ENCODE data around the gene OVCA2.

OVCA2 gene

DNA sequence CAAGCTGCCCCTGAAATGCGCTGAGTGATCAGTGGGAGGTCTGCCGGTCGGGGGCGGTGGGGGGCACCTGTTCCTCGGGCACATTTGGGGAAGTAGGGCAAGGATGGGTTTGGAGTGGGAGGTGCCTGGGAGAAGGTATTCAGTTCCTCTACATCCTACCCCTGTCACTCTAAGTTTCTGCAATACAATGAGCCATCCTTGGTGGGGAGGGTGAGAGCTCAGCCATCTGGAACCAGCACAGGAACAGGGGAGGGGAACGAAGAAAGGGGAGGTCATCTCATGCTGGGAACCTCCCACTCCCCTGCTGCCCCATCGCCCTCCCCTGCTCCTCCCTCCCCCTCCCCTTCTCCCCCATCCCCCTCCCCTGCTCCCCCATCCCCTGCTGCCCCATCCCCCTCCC lies 7.7 kb upstream of the OVCA2 start:
- DNase-seq (ENCODE audit: low spot score) = no peak

- no peak for DNase-seq (ENCODE audit: low spot score)
These were observed 6.8 kb upstream of the OVCA2 start for GRCh38 chr17:2034806-2035540.

DNA sequence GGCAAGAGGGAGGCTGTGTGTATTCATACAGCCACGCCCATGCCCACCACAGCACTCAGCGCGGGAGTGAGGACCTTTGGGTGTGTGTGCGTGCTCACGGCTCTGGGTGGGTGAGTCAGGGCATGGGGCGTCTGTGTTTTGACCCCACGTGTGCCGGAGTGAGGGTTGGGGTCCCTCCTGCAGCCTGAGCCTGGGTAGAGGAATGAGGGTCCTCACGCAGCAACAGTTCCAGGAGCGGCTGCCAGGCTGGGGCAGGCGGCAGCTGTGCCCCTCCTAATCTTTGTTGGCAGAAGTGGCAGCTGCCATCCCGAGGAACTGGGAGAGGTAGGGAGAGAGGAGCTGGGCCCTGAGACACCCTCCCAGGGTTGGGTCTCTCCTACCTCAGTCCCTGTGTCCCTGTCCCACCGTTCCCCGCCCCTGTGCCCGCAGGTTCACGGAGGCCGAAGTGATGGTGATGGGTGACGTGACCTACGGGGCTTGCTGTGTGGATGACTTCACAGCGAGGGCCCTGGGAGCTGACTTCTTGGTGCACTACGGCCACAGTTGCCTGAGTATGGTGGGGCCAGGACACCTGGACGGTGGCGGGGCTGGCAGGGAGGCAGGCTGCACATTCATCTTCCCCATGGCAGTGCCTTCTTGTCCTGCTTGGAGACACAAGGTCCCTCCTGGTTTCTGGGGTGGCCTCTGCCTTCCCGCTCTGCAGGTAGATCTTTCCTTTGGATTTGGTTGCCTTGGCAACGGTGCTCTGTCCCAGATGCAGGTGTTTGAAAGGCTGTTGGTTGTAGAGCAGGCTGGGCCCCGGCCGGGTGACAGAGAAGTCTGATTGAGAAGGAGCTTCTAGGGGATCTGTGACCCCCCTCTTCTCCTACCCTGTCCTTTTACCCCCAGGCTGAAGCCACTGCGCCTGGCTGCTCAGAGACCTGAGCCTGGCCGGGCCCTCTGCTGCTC lies 6.0 kb upstream of the OVCA2 start:
- no peak for DNase-seq (ENCODE audit: low spot score)

DNA sequence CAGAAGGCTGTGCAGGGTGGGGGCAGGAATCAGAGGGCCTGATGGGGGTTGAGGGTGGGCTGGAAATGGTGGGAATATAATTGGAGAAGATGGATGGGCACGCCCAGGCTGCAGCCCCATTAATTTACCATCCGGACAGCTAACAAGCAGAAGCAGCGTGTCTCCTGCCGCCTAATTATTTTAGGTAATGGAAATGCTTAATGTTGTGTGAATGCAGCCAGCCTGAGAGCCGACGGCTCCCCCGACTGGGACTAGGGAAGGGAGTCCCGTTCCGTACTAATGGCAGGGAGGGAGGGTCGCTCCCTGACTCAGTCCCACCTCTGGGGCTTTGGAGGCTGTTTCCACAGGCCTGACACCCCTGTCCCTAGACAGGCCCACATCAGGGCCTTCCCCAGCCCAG lies 4.7 kb upstream of the OVCA2 start:
- no peak for DNase-seq (ENCODE audit: low spot score)

DNA sequence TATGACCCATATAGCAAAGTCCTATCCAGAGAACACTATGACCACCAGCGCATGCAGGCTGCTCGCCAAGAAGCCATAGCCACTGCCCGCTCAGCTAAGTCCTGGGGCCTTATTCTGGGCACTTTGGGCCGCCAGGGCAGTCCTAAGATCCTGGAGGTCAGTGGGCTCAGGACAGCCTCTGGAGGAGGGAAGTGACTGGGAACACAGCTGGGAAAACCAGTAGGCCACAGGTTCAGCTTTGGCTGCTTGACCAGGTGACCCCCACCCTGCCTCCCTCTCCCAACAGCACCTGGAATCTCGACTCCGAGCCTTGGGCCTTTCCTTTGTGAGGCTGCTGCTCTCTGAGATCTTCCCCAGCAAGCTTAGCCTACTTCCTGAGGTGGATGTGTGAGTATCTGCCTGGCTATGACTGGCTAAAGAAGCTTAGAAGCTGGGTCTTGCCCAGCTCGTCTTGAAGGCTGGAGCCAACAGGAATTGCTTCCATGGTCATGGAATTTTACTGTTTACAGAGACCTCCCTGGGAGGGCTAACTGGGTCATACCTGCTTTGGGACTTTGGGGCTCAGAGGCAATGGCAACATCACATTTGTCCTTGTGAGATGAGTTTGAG lies 1.5 kb upstream of the OVCA2 start:
- DNase-seq (ENCODE audit: low spot score) = no peak

DNA sequence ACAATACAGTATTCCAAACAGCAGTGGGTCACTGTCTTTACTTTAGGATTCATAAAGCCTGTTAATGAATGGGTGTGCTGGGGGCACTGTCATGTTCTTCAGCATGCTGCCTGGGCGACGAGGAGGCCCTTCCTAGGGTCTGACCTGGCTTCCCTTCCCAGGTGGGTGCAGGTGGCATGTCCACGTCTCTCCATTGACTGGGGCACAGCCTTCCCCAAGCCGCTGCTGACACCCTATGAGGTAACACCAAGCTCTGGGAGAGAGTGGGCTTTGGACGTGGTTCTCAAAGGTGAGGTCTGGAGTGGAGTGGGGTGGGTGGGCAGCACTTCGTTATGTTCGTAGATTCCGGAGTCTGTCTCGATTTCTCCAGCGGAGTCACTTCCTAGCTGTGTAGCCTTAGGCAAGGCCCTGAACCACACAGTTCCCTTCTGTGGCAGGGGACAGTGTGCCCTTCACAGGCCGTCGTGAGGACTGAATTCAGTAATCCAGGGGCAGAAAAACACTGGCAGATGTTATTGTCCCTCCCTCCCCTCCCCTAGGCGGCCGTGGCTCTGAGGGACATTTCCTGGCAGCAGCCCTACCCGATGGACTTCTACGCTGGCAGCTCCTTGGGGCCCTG lies 771 bp upstream of the OVCA2 start:
- DNase-seq (ENCODE audit: low spot score) = no peak

DNA sequence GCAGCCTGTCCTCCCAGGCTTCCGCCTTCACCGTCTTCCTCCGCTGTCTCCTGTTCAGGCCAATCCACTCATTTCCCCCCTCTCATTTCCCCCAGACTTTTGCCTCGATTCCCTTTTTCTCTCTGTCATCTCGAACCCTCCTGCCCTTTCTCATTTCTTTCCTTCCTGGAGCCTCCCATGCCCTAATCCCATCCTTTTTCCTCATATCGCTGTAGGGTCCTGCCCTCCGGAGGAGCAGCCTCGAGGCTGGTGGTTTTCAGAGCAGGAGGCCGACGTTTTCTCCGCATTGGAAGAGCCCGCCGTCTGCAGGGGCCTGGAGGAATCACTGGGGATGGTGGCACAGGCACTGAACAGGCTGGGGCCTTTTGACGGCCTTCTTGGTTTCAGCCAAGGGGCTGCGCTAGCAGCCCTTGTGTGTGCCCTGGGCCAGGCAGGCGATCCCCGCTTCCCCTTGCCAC lies 597 bp downstream of the OVCA2 start:
- DNase-seq (ENCODE audit: low spot score) = no peak

DNA sequence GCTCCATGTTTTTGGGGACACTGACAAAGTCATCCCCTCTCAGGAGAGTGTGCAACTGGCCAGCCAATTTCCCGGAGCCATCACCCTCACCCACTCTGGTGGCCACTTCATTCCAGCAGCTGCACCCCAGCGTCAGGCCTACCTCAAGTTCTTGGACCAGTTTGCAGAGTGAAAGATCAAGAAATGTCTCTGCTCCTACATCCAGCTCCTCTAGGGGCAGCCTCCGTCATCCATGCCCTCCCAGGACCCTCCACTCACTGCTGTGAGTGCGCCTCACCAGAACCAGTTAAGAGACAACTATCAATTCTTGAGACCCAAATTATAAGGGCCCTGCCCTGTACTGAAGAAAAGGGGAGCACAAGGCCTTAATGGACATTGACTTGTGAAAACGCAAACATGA lies 1.1 kb downstream of the OVCA2 start:
- no peak for DNase-seq (ENCODE audit: low spot score)

- no peak for DNase-seq (ENCODE audit: low spot score)
These were observed 2.0 kb downstream of the OVCA2 start for GRCh38 chr17:2043785-2044184.

DNA sequence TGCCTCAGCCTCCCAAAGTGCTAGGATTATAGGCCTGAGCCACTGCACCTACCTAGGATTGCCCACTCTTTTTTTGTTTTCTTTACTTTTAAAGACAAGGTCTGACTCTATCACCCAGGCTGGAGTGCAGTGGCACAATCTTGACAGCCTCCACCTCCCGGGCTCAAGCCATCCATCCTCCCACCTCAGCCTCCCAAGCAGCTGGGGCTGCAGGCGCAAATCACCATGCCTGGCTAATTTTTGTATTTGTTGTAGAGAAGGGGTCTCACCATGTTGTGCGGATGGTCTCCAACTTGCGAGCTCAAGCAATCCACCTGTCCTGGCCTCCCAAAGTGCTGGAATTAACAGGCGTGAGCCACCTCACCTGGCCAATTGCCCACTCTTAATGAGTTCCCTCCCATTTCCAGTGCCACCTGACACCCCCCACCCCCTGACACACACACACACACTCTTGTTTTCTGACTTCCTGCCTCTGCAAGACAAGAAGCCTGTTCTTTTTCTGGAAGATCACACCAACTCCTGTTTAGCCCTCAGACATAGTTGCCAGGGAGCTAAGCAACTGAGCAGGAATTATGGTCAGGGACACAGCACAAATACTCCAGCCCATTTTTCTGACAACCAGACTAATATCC lies 2.6 kb downstream of the OVCA2 start:
- DNase-seq (ENCODE audit: low spot score) = peak; percentile 80

GRCh38 chr17:2047590-2047989 lies 5.8 kb downstream of the OVCA2 start:
- no peak for DNase-seq (ENCODE audit: low spot score)

DNA sequence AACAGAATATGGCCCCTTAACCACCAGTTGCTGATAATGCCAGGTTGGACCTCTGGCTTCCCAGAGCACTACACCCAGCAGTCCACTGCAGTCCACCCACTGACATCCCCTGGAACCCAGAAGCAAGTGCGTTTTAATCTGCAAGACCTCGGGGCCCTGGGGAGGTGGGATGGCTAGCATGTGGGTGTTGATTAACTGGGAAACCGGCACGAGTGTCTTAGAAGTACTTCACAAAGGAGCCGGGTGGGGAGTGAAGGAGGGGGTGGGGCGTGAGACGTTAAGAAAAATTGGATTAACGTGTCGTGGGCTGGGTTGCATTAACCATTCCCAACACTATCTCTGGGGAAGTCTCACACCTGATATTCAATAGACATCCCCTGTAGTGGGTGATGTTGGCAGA lies 7.0 kb downstream of the OVCA2 start:
- DNase-seq (ENCODE audit: low spot score) = no peak

DNA sequence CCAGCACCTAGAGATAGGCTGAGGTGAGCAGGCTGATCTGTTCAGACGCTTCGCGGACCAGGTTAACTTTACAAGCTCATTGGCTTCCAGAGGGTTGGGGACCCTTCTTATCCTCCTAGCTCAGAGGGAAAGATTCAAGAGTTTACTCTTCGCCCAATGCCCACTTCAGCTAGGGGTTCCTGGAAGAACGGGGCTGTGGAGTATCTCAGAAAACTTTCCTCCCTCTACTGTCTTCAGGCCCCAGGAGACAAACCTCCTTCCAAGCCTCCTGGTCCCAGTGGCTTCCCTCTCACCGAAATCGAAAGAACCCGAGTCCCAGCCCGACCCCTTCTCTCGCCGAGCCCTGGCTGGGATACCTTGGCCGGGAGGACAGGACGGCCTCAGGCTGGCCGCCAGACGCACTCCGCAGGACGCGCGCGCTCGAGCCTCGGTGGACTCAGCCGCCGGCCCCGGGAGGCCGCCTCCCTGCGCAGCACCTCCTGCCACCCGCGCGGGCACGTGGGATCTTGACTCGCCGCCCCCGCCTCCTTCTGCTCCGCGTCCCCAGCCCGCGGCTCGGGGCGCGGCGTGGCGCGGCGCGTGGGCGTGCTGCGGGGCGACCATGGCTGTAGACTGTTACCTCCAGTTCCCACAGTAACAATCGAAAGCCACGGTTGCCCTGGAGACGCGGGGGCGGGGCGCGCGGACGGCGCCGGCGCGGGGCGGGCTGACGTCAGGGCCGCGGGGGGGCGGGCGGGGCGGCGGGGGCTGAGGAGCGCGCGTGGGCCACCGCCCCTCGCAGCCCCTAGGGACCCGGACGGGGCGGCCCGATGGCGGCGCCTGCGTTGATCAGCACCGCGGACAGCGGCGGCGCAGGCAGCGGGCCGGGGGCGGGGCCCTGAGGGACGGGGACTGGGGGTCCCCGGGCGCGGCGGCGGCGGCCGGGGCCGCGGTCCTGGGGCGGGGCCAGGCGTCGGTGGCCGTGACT lies 7.8 kb downstream of the OVCA2 start:
- DNase-seq (ENCODE audit: low spot score) = peak; percentile 88

DNA sequence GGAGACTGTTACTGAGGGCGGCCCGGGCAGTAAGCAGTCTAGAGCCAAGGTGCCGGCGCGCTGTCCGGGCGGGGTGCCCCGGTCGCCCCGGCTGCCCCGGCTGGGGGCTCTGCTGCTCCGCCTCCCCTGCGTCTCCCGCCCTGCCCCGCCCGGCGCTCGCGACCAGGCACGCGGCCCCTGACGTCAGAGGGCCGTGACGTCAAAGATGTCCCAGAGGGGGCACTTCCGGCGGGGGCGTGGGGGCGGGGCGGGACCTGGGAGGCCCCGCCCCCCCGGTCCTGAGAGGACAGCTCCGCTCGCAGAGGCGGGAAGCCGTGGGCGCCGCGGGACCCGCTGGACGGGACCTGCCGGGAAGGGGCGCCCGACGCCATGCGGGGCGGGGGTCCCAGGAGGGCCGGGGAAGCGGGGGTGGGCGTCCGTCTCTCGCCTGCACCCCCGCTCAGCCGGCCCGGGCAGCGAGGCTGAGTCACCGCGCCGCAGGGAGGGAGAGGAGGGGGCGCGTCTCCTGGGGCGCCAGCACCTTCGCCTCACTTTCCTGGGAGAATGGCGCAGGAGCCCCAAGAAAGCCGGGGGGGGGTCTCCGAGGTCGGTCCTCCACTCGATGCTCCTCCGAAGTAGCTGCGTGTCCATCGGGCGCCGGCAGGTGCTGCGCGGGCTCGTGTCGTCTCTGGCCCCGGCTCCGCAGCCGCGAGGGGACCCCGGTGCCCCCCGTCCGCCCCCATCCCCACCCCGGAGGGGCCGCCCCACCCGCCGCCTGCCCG lies 8.7 kb downstream of the OVCA2 start:
- DNase-seq (ENCODE audit: low spot score) = peak; percentile 60

- DNase-seq (ENCODE audit: low spot score) = no peak
These were observed 9.5 kb downstream of the OVCA2 start for GRCh38 chr17:2051061-2051932.

DNA sequence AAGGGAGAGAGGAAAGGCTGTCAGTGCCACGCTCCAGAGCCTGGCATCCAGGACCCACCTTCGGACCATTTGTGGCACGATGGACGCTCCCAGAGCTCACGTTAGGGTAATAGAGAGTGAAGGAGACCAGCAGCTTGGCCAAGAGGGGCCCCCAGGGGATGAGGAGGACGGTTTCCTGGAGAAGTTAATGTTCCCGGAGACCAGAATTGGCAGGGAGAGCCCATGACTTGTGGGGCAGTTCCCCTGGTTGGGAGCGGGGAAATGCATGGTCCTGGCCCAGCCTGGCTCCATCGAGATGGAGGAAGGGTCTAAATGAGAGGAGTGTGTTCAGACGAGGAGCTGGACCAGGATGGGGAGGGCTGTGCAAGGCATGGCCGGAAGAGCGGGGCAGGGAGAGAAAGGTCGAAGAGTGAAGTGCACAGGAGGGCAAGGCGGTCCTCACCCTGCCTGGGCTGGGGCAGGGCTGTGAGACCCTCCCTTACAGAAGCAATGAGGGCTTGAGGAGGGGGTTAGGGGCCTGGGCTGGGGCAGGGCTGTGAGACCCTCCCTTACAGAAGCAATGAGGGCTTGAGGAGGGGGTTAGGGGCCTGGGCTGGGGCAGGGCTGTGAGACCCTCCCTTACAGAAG lies 10.2 kb downstream of the OVCA2 start:
- DNase-seq (ENCODE audit: low spot score) = no peak

DNA sequence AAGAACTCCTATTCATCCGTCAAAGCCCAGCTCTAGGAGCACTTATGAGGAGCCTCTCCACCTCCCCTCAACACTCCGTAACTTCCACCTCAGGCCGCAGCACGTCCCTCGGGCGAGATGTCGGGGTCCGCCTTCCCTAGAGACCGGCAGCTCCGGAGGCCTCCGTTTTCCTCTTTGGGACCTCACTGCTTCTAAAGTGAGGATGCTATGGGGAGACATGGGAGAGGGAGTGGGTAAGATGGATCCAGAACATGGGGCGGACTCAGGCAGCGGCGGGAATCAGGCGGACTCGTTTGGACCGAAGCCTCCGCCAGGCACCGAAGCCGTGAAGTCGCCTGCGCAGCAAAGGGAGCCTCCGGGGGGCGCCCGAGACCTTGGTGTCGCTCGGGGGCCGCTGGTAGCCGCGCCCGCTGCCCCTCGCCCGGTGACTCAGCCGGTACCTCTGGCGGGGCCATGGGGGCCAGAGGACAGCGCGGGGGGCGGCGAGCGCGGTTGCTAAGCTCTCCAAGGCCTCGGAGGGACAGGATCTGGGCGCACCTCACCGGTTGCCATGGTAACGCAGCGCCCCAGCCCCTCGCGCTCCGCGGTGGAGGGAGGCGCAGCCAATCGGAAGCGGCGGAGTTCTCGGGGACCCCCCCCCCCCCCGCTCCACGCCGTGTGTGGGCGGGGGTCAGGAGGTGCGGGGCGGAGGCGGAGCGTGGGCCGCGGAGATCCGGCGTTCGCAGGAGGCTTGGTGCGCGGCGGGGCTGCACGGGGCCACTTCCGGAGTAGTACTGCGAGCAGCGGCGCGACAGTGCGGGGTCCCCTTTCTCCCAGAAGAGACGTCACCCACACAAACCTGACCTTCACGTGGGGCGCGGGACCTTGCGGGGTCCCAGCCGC lies 11.8 kb downstream of the OVCA2 start:
- DNase-seq (ENCODE audit: low spot score) = no peak

DNA sequence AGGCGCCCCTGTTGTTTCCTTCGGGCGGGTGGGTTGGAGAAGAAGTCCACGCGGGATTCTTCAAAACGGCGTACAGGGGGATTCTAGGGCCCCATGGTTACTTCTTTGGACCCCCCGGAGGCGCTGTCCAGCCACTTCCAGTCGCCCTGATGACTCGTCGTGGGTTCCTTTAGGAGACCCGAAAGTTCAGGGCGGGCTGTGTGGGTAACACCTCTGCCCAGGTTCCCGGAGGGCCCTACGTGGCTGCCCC lies 12.4 kb downstream of the OVCA2 start:
- DNase-seq (ENCODE audit: low spot score) = no peak

All from COLO829 (cell line).